WI38 (cell line): ENCODE results near the gene SFXN5.

Source experiments
- H3K4me3 ChIP-seq: 2 replicates; pipeline ENCODE4 v1.5.1; 2011; ENCODE audit warnings: low read depth, mild to moderate bottlenecking, control low read depth, low read length
- TF ChIP-seq, protein P1 (sequence below): IDR thresholded peaks from 2 replicates; pipeline ENCODE4 v1.5.1; 2012; ENCODE audit warnings: low read depth, mild to moderate bottlenecking, control low read depth, low read length

The SFXN5 gene

DNA sequence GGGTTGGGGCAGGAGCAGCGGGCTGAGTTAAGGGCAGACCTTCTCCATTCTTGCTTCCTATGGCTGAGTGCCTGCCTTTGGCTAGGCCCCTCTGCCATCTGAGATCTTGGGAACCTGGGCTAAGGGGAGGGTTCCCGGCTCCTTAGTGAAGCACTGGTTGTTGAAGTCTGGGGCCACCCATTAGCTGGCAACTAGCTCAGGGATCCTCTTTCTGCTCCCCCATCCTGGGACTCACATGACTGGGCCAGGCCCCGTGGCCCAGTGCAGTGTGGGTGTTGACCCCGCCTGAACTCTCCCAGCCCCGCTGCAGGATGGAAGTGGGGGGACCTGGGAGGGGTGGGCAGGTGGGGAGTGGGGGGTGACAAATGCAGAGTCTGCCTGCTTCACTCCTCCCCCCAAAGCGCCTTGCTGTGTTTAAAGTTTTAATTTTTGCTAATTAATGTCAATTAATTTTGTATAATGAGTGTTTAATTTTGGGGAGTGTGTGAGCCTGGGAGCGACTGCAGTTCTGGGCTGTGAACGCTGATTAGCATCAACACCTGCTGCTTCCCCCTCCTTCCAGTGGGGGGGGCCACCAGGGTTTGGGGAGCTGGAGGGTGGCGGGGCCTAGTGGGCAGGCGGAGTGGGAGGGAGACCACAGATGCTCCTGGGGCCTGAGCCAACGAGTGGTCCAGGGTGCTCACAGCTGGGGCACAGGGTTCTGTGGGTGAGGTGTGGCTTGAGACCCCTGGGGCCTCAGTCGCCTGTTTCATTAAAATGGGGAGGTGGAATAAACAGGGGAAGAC lies 99.0 kb downstream of the SFXN5 start:
- no peak overlapping the region for H3K4me3 ChIP-seq
- TF ChIP-seq, protein P1, sequence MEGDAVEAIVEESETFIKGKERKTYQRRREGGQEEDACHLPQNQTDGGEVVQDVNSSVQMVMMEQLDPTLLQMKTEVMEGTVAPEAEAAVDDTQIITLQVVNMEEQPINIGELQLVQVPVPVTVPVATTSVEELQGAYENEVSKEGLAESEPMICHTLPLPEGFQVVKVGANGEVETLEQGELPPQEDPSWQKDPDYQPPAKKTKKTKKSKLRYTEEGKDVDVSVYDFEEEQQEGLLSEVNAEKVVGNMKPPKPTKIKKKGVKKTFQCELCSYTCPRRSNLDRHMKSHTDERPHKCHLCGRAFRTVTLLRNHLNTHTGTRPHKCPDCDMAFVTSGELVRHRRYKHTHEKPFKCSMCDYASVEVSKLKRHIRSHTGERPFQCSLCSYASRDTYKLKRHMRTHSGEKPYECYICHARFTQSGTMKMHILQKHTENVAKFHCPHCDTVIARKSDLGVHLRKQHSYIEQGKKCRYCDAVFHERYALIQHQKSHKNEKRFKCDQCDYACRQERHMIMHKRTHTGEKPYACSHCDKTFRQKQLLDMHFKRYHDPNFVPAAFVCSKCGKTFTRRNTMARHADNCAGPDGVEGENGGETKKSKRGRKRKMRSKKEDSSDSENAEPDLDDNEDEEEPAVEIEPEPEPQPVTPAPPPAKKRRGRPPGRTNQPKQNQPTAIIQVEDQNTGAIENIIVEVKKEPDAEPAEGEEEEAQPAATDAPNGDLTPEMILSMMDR: no peak

DNA sequence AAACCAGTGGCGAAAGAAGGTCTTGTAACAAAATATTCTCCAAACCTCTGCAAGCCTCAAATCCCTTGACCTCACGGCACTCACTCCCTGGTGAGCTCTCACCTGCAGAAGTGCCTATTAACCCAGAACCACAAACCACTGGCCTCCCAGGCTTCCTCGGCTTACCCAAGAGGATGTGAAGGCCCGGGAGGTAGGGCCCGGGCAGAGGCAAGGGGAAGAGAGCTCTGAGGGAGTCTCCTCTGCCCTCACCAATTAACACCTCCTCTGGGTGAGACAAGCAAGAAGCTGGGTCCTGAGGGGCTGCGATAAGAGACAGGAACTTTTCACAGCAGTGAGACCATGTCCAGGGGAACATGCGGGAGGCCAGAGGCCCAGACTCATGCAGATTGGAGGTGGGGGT lies 100.5 kb downstream of the SFXN5 start:
- no peak overlapping the region for H3K4me3 ChIP-seq
- TF ChIP-seq, protein P1: no peak

DNA sequence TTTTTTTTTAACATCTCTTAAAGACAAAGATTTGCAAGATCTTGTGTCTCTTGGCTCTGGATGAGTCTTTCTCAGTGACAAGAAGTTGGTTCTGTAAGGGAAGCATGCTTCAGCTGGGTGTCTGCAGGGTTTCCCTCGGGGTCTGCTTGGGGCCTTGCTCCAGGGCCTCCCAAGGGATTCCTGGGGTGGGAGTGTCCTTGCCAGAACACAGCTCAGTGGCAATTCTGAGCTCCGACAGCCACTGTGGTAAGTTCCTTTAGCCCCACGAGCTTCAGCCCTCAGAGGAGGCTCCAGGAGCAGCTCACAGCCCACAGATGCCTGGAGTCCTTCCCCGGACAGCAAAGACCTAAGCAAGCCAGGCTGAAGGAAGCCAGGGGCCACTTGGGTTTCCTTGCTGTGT lies 101.8 kb downstream of the SFXN5 start:
- TF ChIP-seq, protein P1: no peak
- no peak overlapping the region for H3K4me3 ChIP-seq

DNA sequence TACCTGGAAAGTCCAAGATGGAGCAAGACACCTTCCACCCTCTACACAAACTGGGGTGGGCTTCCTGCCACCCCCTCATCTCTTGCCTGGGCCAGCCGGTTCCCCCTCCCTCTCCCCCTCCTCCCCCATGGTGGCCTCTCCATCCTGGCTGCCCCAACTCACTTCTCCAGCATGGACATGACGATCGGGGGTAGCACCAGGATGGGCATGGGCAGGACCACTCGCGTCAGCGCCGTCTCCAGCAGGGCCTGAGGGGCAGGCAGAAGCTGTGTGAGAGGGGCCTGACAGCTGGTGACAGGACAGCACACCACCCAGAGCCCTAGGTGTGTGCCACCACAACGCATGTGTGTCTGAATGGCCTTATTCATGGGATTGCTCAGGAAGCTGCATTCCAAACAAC lies 103.2 kb downstream of the SFXN5 start:
- no peak overlapping the region for H3K4me3 ChIP-seq
- TF ChIP-seq, protein P1: no peak

DNA sequence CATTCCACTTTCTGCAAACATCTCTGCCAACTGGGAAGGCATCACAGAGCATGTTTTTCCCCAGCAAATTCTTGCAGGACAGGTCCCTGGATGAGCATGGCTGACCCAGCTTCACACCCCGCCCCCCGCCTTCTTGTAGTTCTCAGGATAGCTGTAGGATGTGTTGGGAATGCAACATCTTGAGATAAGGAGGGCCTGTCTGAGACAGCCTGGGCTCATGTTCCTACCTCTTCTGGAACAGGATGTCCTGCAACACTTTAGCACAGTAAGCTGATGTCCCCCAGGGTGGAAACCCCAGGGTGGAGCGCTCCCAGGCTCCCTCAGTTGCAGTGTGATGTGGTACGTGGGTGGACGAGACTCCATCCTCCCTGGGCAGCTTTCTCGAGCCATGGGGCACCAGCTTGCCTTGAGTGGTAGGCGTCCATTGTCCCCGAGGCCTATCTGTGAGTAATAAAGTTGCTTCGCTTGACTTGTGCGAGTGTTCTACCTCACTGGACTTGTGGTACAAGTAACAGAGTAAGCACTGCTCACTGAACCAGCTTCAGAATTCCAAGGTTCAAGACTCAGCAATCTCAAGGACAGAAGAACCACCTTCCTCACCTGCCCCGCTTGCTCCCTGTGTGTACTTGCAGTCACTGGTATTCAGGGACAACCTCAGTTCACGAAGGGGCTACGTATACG lies 105.6 kb downstream of the SFXN5 start:
- TF ChIP-seq, protein P1: no peak
- no peak overlapping the region for H3K4me3 ChIP-seq

DNA sequence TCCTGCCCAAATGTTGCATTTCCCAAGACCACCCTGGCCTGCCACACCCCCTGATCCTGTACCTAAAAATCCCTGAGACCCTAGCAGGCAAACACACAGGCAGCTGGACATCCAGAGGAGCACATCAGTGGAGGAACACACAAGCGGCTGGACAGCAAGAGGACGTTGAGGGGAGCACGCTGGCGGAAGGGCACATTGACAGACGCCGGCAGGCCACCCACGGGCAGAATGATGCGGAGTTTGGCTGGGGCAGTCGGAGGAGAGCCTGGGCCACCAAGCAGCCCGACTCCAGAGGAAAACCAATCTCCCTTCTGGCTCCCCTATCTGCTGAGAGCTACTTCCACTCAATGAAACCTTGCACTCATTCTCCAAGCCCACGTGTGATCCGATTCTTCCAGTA lies 106.5 kb downstream of the SFXN5 start:
- TF ChIP-seq, protein P1: no peak
- no peak overlapping the region for H3K4me3 ChIP-seq

DNA sequence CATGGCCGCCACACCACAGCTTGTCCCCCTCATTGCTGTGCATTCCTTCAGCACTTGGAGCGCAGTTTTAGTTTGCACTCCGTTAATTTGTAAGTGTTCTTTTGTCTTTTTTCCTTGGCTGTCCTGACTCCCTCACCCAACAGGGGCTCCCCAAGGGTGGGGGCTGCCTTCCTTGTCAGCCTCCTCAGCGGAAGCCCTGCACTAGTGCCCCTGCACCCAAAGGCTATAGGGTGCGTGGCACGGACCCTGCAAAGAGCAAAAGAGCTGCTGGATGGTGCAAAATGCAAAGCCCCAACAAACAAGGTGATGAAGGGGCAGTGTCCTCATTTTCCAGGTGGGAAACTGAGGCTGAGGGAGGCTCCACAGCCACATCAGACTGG lies 107.4 kb downstream of the SFXN5 start:
- H3K4me3 ChIP-seq: no peak overlapping the region
- TF ChIP-seq, protein P1: no peak
